Cerebellar cortex (tissue), 1 donor: ENCODE data around the gene CDC34.

Experiments used
- DNase-seq: peaks from one replicate; pipeline ENCODE4 v3.0.0-alpha.2; 2015; ENCODE audit warnings: low spot score

Gene CDC34

DNA sequence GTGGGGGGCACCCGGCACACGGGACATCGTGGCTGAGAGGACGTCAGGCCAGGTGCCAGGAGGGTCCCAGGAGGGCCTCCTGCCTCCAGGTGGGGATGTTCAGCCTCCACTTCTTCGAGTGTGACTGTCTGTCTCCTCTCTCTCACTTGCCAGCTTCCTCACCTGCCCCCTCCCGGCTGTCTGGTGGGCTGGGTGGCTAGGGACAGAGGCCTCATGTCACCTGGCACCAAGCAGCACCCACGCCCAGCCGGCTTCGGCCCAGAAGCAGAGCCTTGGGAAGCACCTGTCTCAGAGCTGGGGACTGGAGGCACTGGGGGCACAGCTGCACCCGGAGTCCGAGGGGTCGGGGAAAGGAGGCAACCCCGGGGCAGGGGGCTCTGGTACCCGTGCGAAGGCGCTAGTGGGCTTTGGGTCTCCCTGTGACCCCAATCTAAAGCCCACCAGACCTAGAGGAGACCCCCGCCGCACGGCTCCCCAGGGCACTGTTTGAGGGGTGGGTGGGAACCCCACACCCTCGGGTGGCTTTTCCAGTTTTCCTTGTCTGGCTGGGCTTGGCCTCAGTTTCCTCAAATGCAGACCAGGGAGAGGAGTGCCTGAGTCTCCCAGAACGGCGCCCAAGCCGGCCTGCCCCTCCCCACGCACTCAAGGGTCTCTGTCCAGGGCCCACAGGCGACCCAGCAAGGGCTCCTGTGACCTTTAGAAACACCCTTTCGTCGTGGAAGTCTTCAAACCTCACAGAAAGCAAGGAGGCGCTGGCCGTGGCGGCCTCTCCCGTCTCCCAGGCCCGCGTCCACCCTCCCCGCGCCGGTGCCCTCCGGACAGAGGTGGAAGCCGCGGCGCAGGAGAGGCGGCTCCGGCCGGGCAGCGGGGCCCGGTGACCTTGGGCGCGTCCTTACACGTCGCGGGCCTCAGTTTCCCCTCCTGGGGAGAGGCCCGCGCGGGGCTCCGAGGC lies 57.5 kb downstream of the CDC34 start:
- no peak for DNase-seq

DNA sequence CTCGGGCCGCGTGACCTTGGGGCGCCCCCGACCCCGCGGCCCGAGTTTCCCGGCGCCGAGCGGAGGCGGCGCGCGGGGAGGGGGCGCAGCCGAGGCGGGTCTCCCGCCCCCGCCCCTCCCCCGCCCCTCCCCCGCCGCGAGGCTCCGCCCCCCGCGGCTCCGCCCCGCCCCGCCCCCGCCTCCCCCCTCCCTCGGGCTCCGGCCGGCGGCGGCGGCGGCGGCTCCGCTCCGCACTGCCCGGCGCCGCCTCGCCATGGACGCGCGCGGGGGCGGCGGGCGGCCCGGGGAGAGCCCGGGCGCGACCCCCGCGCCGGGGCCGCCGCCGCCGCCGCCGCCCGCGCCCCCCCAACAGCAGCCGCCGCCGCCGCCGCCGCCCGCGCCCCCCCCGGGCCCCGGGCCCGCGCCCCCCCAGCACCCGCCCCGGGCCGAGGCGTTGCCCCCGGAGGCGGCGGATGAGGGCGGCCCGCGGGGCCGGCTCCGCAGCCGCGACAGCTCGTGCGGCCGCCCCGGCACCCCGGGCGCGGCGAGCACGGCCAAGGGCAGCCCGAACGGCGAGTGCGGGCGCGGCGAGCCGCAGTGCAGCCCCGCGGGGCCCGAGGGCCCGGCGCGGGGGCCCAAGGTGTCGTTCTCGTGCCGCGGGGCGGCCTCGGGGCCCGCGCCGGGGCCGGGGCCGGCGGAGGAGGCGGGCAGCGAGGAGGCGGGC lies 58.3 kb downstream of the CDC34 start, which contains the start of gene HCN2:
TSS of gene HCN2 (plus strand) at position 189 of the 703 bp plus-strand sequence. CDS start at position 254, 65 bp downstream.
- DNase-seq, result no peak

DNA sequence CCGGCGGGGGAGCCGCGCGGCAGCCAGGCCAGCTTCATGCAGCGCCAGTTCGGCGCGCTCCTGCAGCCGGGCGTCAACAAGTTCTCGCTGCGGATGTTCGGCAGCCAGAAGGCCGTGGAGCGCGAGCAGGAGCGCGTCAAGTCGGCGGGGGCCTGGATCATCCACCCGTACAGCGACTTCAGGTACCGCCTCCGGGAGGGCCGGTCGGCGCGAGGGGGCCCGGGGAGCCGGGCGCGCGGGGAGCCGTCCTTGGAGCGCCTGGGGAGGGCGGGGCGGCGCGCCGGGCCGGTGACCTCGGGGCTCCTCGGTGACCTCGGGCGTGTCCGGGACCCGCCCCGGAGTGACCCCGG lies 58.8 kb downstream of the CDC34 start:
- DNase-seq, result no peak

DNA sequence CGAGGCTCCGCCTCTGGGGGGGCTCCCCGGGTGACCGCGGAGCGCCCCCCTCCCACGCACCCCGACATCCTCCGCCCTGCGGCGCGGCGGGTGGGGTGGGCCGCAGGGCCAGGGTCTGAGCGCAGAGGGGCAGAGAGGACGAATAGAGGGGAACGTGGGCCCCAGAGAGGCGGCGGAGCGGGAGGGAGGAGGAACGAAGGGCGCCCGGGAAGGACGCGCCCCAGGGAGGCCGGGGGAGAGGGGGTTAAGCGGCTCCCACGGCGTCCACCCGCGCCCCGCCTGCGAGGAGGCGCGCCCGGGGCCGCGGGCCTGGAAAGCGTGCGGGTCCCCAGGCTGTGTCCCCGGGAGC lies 59.2 kb downstream of the CDC34 start:
- no peak for DNase-seq

DNA sequence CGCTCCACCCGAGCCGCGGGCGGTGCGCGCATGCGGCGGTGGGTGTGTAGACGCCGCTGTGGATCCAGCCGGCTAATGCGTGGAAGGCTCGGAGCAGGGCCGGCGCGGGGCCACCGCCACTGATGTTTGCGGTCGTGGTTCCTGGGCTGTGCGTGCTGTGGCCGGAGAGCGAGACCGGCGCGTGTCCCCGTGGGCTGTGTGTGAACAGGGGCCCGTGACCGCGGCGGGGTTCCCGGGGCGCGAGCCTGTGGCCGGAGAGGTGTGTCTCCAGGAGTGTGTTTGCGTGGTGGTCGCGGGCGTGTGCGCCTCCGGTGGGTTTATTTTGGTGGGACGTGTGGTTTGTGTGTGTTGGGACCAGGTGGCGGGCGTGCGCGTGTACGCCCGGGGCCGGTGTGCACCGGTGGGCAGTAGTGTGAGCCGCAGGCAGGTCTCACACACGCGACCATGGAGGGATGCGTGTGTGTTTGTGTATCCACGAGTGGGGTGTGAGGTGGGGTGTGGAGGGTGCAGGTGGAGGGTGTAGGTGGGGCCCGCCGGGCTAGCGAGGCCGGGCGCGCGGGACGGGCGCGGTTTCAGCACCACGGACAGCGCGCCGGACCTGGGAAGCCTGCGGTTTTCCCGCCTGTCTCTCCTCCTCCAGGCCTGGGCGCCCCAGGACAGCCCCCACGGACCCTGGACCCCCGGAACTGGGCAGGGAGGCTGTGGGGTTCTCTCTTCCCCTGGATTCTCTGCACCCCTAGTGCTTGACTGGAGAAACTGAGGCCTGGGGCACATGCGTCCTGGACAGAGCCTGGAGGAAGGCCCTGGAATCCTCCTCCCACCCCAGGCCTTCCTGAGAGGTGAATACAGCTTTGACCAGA lies 59.8 kb downstream of the CDC34 start:
- no peak for DNase-seq
